K562 (cell line): ENCODE measurements around the gene ATP5F1D. TPM values are rescaled to one million over a fixed set of nuclear protein-coding genes. Genes with fewer than 3 reads are reported as not detected.
A peak's percentile ranks its signal among the peaks of the same experiment; 100 is the strongest.

Experiments
- BRD9 ChIP-seq: fragments of 450-650 bp; IDR thresholded peaks from 2 replicates; pipeline ENCODE4 v1.6.1; 2018; ENCODE audit warnings: low read depth; ENCODE audit not compliant: partially characterized antibody
- CBFB ChIP-seq: sonication (generic); formaldehyde crosslinking; IDR thresholded peaks from 2 replicates; pipeline ENCODE4 v1.4.0; 2020; ENCODE audit warnings: mild to moderate bottlenecking, missing genetic modification reagents
- CREBBP ChIP-seq: IDR thresholded peaks from one replicate; pipeline ENCODE4 v1.6.1; 2012; ENCODE audit warnings: low read depth, mild to moderate bottlenecking, control low read depth, inconsistent platforms, low read length
- ELK1 ChIP-seq: sonication (generic); formaldehyde crosslinking; IDR thresholded peaks from 2 replicates; pipeline ENCODE4 v1.8.1; 2022; ENCODE audit warnings: missing genetic modification reagents
- FOXK2 ChIP-seq, 2 experiments: fragments of 450-650 bp; IDR thresholded peaks in 1 of 2; conservative IDR thresholded peaks in 1 of 2; 2 replicates each; pipeline ENCODE4 v1.6.1; 2016; ENCODE audit warnings: low read depth in 2 of 2, mild to moderate bottlenecking in 1 of 2
- HNRNPK ChIP-seq: fragments of 200-400 bp; formaldehyde crosslinking; IDR thresholded peaks from one replicate; pipeline ENCODE4 v1.6.1; 2018; ENCODE audit warnings: mild to moderate bottlenecking, low read depth, low read length; ENCODE audit not compliant: poor library complexity, severe bottlenecking
- KLF13 ChIP-seq: fragments of 450-650 bp; IDR thresholded peaks from 2 replicates; pipeline ENCODE4 v1.6.1; 2016; ENCODE audit warnings: missing genetic modification characterization, low read depth, mild to moderate bottlenecking, missing compliant biosample characterization, moderate library complexity, borderline replicate concordance
- MYBL2 ChIP-seq, 2 experiments: fragments of 450-650 bp in 1 of 2; sonication (generic) in 1 of 2; formaldehyde crosslinking in 1 of 2; IDR thresholded peaks; 2 replicates each; pipeline versions ENCODE4 v1.6.1 to v1.8.1; 2017 to 2022; ENCODE audit warnings: borderline replicate concordance in 1 of 2, inconsistent platforms in 1 of 2, low read depth in 1 of 2, mild to moderate bottlenecking in 1 of 2, missing genetic modification reagents in 1 of 2, moderate library complexity in 1 of 2
- NUFIP1 ChIP-seq: fragments of 450-650 bp; IDR thresholded peaks from 2 replicates; pipeline ENCODE4 v1.6.1; 2018; ENCODE audit not compliant: partially characterized antibody
- PRPF4 ChIP-seq: fragments of 200-400 bp; formaldehyde crosslinking; IDR thresholded peaks from one replicate; pipeline ENCODE4 v1.6.1; 2017; ENCODE audit warnings: low read length, low read depth, mild to moderate bottlenecking; ENCODE audit not compliant: insufficient read depth, poor library complexity, severe bottlenecking
- RCOR1 ChIP-seq, 2 experiments: IDR thresholded peaks; 2 replicates each; pipeline ENCODE4 v1.6.1; 2012; ENCODE audit warnings: low read depth in 2 of 2, low read length in 2 of 2, borderline replicate concordance in 1 of 2, improper control_type of control experiment in 1 of 2
- SPI1 ChIP-seq: IDR thresholded peaks from 2 replicates; pipeline ENCODE4 v1.6.1; 2011; ENCODE audit warnings: low read depth, low read length, control low read depth, borderline replicate concordance
- STAG1 ChIP-seq: sonication (generic); formaldehyde crosslinking; IDR thresholded peaks from 2 replicates; pipeline ENCODE4 v1.5.0; 2020; ENCODE audit warnings: missing genetic modification reagents, borderline replicate concordance
- TCFL5 ChIP-seq: fragments of 250-450 bp; sonication (Bioruptor Pico); conservative IDR thresholded peaks from 2 replicates; pipeline ENCODE4 v1.6.1; 2021; ENCODE audit warnings: mild to moderate bottlenecking, moderate library complexity, matching md5 sums
- TEAD1 ChIP-seq, 2 experiments: fragments of 450-650 bp in 1 of 2; sonication (generic) in 1 of 2; formaldehyde crosslinking; IDR thresholded peaks; 2 replicates each; pipeline versions ENCODE4 v1.4.0 to v1.8.0; 2020 to 2022; ENCODE audit warnings: mild to moderate bottlenecking in 2 of 2, missing genetic modification reagents in 1 of 2
- TRIM28 ChIP-seq: fragments of 450-650 bp; IDR thresholded peaks from 2 replicates; pipeline ENCODE4 v1.6.1; 2017
- ZKSCAN3 ChIP-seq: fragments of 250-450 bp; sonication (Bioruptor Pico); IDR thresholded peaks from 2 replicates; pipeline ENCODE4 v1.4.0; 2020
- ZNF121 ChIP-seq: sonication (generic); formaldehyde crosslinking; conservative IDR thresholded peaks from 2 replicates; pipeline ENCODE4 v1.8.0; 2022; ENCODE audit warnings: missing genetic modification reagents
- ZNF143 ChIP-seq: sonication (generic); formaldehyde crosslinking; IDR thresholded peaks from 2 replicates; pipeline ENCODE4 v1.9.0; 2022; ENCODE audit warnings: mild to moderate bottlenecking, missing genetic modification reagents
- ZNF217 ChIP-seq: sonication (generic); formaldehyde crosslinking; IDR thresholded peaks from 2 replicates; pipeline ENCODE4 v1.8.0; 2022; ENCODE audit warnings: mild to moderate bottlenecking, missing genetic modification reagents
- ZNF57 ChIP-seq: fragments of 450-650 bp; formaldehyde crosslinking; IDR thresholded peaks from 2 replicates; pipeline ENCODE4 v1.4.0; 2020; ENCODE audit warnings: mild to moderate bottlenecking, moderate library complexity
- polyA plus RNA-seq, 8 experiments: library from polyadenylated mRNA; depleted of rRNA in 4 of 8; stranded (reverse) in 5 of 8; unstranded in 3 of 8; fragments of >200 nt; fragmentation: Nextera tagmentation in 2 of 8; fragmentation: Illumina TruSeq in 1 of 8; extraction: Ambion mirVana in 2 of 8; extraction: Trizol in 1 of 8; gene quantifications; 2 replicates each; pipeline versions ENCODE4 v1.2.1 to v1.2.3, GENCODE V29; 2011 to 2014; ENCODE audit warnings: inconsistent platforms in 1 of 8, missing spikeins in 1 of 8
- total RNA-seq, 7 experiments: library from RNA; depleted of rRNA in 6 of 7; stranded (reverse); fragments of >200 nt in 6 of 7; fragmentation: Illumina TruSeq in 2 of 7; extraction: Trizol in 2 of 7; gene quantifications; 2 replicates each; pipeline versions ENCODE4 v1.2.1 to v1.2.3, GENCODE V29; 2011 to 2021; ENCODE audit warnings: low replicate concordance in 1 of 7
- TF ChIP-seq, protein P1 (sequence below): IDR thresholded peaks from 2 replicates; pipeline ENCODE4 v1.6.1; 2012; ENCODE audit warnings: low read depth, low read length, improper control_type of control experiment, borderline replicate concordance
- TF ChIP-seq, protein P2 (sequence below): fragments of 450-650 bp; IDR thresholded peaks from 2 replicates; pipeline ENCODE4 v1.6.1; 2017; ENCODE audit warnings: mild to moderate bottlenecking, moderate library complexity

The ATP5F1D gene
- total and polyA plus RNA-seq, 9 of the 15 experiments (the other 6 are each of a cell fraction or from before 2014, with no cell fraction given) = 3.9 to 409 (median 36.8) TPM

- TF ChIP-seq MYBL2 (IDR thresholded peaks at IDR 0.05; ENCODE audit: low read depth) (no peak), MYBL2 (CRISPR knock-in tag; IDR thresholded peaks at IDR 0.05; ENCODE audit: borderline replicate concordance) (no peak), STAG1 (CRISPR knock-in tag) (no peak), PRPF4 (peak; percentile 1), FOXK2 (conservative IDR thresholded peaks at IDR 0.05 in 1 of 2, IDR thresholded peaks at IDR 0.05 in 1 of 2; ENCODE audit: low read depth in 2 of 2) (no peak), ZNF143 (CRISPR knock-in tag) (no peak), HNRNPK (peak; percentile 10), TEAD1 (CRISPR knock-in tag; IDR thresholded peaks at IDR 0.05) (0 out of 4 replicates have a peak, but pooled peaks of 1 of the 2 experiments have one; percentile 29), ZNF121 (CRISPR knock-in tag) (no peak), ZNF217 (CRISPR knock-in tag) (no peak), ZNF57 (CRISPR knock-in tag) (no peak), ELK1 (no peak), BRD9 (no peak), TCFL5 (CRISPR knock-in tag) (no peak), NUFIP1 (no peak), CREBBP (no peak), RCOR1 (IDR thresholded peaks at IDR 0.05; ENCODE audit: borderline replicate concordance in 1 of 2, low read depth in 2 of 2, low read length in 2 of 2) (0 out of 4 replicates have a peak, but pooled peaks of 1 of the 2 experiments have one; percentile 9), ZKSCAN3 (CRISPR knock-in tag) (no peak), CBFB (CRISPR knock-in tag) (no peak), KLF13 (tag) (peak; percentile 72; the same call in 1 of the 2 replicates), TRIM28 (no peak), SPI1 (no peak)
- TF ChIP-seq, protein P1, sequence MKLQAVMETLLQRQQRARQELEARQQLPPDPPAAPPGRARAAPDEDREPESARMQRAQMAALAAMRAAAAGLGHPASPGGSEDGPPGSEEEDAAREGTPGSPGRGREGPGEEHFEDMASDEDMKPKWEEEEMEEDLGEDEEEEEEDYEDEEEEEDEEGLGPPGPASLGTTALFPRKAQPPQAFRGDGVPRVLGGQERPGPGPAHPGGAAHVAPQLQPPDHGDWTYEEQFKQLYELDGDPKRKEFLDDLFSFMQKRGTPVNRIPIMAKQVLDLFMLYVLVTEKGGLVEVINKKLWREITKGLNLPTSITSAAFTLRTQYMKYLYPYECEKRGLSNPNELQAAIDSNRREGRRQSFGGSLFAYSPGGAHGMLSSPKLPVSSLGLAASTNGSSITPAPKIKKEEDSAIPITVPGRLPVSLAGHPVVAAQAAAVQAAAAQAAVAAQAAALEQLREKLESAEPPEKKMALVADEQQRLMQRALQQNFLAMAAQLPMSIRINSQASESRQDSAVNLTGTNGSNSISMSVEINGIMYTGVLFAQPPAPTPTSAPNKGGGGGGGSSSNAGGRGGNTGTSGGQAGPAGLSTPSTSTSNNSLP = no peak
- TF ChIP-seq, protein P2, sequence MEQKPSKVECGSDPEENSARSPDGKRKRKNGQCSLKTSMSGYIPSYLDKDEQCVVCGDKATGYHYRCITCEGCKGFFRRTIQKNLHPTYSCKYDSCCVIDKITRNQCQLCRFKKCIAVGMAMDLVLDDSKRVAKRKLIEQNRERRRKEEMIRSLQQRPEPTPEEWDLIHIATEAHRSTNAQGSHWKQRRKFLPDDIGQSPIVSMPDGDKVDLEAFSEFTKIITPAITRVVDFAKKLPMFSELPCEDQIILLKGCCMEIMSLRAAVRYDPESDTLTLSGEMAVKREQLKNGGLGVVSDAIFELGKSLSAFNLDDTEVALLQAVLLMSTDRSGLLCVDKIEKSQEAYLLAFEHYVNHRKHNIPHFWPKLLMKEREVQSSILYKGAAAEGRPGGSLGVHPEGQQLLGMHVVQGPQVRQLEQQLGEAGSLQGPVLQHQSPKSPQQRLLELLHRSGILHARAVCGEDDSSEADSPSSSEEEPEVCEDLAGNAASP = no peak
Measured at GRCh38 chr19:1249298-1249989, 7.9 kb downstream of the ATP5F1D start (continued).
